ENCODE measurements around the gene TRMT61A.
A peak's percentile ranks its signal among the peaks of the same experiment; 100 is the strongest.

Gene TRMT61A

DNA sequence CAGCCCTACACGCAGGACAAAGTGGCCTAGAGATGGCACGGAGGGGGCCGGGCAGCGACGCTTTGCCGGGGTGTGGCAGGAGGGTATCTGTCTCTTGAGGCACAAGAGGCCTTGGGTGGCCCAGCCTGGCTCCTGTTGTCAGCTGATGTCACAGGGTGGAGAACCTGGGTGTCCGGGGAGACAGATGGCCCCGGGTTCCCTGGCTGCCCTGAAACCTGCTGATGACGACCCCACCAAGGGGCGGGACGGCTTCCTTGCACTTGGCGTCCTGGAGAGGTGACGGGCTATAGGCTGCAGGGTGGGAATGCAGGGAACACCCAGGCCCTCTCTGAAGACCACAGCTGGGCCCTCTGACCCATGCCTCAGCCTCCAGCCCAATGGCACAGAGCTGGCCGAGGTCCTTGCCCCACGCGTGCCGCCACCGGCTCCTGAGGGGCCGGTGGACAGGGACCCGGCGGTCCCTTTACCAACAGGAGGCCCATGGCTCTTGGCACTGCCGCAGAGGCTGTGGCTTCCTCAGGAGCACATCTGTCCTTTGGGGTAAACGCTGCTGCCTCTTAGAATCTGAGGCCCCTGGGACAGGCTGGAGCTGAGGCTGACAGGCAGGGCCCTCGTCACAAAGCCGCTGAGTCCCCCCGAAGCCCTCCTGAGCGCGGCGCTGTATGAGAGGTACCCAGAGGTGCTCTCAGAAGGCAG, 16.4 kb downstream of the TRMT61A start:
- FAIRE-seq (no peak), DNase-seq (ENCODE audit: insufficient read length, low spot score) (no peak)
- TF ChIP-seq POLR2AphosphoS5 (IDR thresholded peaks at IDR 0.05; ENCODE audit: low read depth, low read length) (no peak), POU2F2 (IDR thresholded peaks at IDR 0.05; ENCODE audit: low read depth, low read length) (no peak), POLR2A (IDR thresholded peaks at IDR 0.05; ENCODE audit: low read depth, low read length) (no peak), TAF1 (IDR thresholded peaks at IDR 0.05; ENCODE audit: low read depth, low read length) (no peak)

- FAIRE-seq = no peak
- TF ChIP-seq POU2F2 (IDR thresholded peaks at IDR 0.05; ENCODE audit: low read depth, low read length) (no peak), TAF1 (IDR thresholded peaks at IDR 0.05; ENCODE audit: low read depth, low read length) (no peak), PAX5 (IDR thresholded peaks at IDR 0.05; ENCODE audit: insufficient read depth, low read length, severe bottlenecking) (no peak), POLR2A (IDR thresholded peaks at IDR 0.05; ENCODE audit: low read depth, low read length) (no peak), SPI1 (IDR thresholded peaks at IDR 0.05; ENCODE audit: low read depth, low read length) (no peak), POLR2AphosphoS5 (IDR thresholded peaks at IDR 0.05; ENCODE audit: low read depth, low read length) (no peak)
Measured at GRCh38 chr14:103545915-103546651, 17.1 kb downstream of the TRMT61A start.

GRCh38 chr14:103546652-103547454, 17.9 kb downstream of the TRMT61A start:
- FAIRE-seq = peak; percentile 94
- DNase-seq (ENCODE audit: insufficient read length, low spot score) = peak; percentile 99
- TF ChIP-seq SPI1 (IDR thresholded peaks at IDR 0.05; ENCODE audit: low read depth, low read length) (no peak), TAF1 (IDR thresholded peaks at IDR 0.05; ENCODE audit: low read depth, low read length) (no peak), POU2F2 (IDR thresholded peaks at IDR 0.05; ENCODE audit: low read depth, low read length) (no peak), POLR2AphosphoS5 (IDR thresholded peaks at IDR 0.05; ENCODE audit: low read depth, low read length) (no peak), PAX5 (IDR thresholded peaks at IDR 0.05; ENCODE audit: insufficient read depth, low read length, severe bottlenecking) (no peak), POLR2A (IDR thresholded peaks at IDR 0.05; ENCODE audit: low read depth, low read length) (no peak)

More at GRCh38 chr14:103545915-103546651, 17.1 kb downstream of the TRMT61A start:
- no peak for DNase-seq (ENCODE audit: insufficient read length, low spot score)

DNA sequence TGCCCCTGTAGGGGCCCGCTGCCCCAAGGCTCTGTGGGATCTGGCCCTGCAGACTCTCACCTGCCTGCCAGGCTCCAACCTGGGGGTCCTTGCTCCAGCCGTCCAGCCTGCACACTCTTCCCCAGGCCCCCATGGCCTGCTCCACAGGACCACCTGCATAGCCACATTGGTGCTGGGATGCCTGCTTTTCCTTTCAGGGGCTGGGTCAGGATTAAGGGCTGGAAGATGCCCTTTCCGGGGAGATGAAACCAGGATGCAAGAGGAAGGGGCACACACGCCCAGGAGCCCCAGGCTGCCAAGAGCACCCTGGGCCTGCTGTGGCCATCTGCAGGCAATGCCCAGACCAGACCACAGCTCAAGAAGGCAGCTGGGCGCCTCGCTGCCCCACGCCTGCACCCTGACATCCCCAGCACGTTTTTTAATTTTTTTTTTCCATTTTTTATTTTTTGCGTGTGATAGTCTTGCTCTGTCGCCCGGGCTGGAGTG, 18.5 kb downstream of the TRMT61A start:
- DNase-seq (ENCODE audit: insufficient read length, low spot score) (no peak), FAIRE-seq (no peak)
- TF ChIP-seq POLR2A (IDR thresholded peaks at IDR 0.05; ENCODE audit: low read depth, low read length) (no peak), POU2F2 (IDR thresholded peaks at IDR 0.05; ENCODE audit: low read depth, low read length) (no peak), PAX5 (IDR thresholded peaks at IDR 0.05; ENCODE audit: insufficient read depth, low read length, severe bottlenecking) (no peak), SPI1 (IDR thresholded peaks at IDR 0.05; ENCODE audit: low read depth, low read length) (no peak), TAF1 (IDR thresholded peaks at IDR 0.05; ENCODE audit: low read depth, low read length) (no peak), POLR2AphosphoS5 (IDR thresholded peaks at IDR 0.05; ENCODE audit: low read depth, low read length) (no peak)

DNA sequence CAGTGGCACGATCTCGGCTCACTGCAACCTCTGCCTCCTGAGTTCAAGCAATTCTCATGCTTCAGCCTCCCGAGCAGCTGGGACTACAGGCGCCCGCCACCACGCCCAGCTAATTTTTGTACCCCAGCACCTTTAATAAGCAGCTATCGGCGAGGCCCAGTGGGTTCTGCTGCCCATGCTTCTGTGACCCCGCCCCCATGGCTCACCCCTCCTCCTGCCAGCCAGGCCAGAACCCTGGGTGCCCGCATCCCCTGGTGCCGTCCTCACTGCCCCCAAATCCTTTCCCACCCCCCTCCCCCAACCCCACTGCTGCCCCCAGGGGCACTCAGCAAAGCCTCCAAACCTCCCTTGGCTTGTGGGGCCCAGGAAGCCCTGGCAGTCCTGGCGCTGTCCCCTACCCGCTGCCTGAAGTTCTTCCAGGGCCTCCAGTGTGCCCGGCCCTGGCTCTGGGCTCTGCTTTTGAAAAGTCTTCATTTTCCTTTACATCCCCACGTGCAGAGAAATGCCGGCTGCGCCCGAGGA, 19.0 kb downstream of the TRMT61A start:
- DNase-seq (ENCODE audit: insufficient read length, low spot score) = no peak
- no peak for FAIRE-seq
- no peak for TF ChIP-seq TAF1 (IDR thresholded peaks at IDR 0.05; ENCODE audit: low read depth, low read length)
- TF ChIP-seq POU2F2 (IDR thresholded peaks at IDR 0.05; ENCODE audit: low read depth, low read length) = no peak
- no peak for TF ChIP-seq PAX5 (IDR thresholded peaks at IDR 0.05; ENCODE audit: insufficient read depth, low read length, severe bottlenecking)

DNA sequence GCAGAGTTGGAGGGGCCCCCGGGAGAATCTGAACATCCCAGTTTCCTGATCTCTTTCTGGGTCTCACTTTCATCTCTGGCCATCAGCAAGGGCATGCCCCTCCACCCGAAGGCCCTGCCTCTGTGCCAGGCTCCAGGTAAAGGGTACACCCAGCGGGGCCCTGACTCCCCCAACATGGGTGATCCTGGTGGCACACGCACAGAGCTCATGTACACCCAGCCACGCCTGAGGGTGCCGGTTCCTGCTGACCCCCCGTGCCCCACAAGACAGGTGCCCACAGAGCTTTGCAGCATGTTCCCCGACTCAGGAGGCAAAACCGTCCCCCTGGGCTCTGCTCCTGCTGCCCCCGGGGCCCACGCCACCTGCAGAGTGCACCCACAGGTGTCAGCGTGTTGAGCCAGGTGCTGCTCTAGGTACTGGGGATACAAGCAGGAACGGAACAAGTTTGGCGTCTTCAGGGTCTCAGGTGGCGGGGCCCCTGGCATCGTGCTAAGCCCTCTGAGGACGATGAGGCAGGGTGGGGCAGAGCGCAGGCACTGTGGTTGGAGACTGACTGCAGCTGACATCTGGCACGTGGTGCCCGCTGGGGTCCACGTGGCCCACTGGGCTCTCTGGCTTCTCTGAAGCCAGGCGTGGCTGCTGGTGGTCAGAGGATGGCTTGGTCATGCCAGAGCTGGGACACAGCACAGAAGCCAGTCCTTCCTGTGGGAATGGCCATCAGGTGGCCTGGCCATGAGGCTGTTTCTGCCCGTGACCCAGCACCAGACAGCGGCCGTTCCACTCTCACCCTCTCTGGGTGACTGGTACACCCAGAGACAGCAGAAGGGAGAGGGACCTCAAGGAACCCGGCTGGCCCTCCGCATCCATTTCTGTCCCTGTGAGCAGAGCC, 19.7 kb downstream of the TRMT61A start:
- TF ChIP-seq POLR2AphosphoS5 (IDR thresholded peaks at IDR 0.05; ENCODE audit: low read depth, low read length) = no peak
- TF ChIP-seq PAX5 (IDR thresholded peaks at IDR 0.05; ENCODE audit: insufficient read depth, low read length, severe bottlenecking) = no peak
- no peak for TF ChIP-seq POU2F2 (IDR thresholded peaks at IDR 0.05; ENCODE audit: low read depth, low read length)
- no peak for TF ChIP-seq TAF1 (IDR thresholded peaks at IDR 0.05; ENCODE audit: low read depth, low read length)
- TF ChIP-seq POLR2A (IDR thresholded peaks at IDR 0.05; ENCODE audit: low read depth, low read length) = no peak
- TF ChIP-seq SPI1 (IDR thresholded peaks at IDR 0.05; ENCODE audit: low read depth, low read length) = no peak
- FAIRE-seq (no peak), DNase-seq (ENCODE audit: insufficient read length, low spot score) (no peak)

GRCh38 chr14:103549361-103550311, 20.6 kb downstream of the TRMT61A start:
- no peak for TF ChIP-seq POLR2AphosphoS5 (IDR thresholded peaks at IDR 0.05; ENCODE audit: low read depth, low read length)
- no peak for TF ChIP-seq TAF1 (IDR thresholded peaks at IDR 0.05; ENCODE audit: low read depth, low read length)
- TF ChIP-seq POLR2A (IDR thresholded peaks at IDR 0.05; ENCODE audit: low read depth, low read length) = no peak
- TF ChIP-seq POU2F2 (IDR thresholded peaks at IDR 0.05; ENCODE audit: low read depth, low read length) = no peak
- no peak for TF ChIP-seq SPI1 (IDR thresholded peaks at IDR 0.05; ENCODE audit: low read depth, low read length)
- TF ChIP-seq PAX5 (IDR thresholded peaks at IDR 0.05; ENCODE audit: insufficient read depth, low read length, severe bottlenecking) = no peak
- DNase-seq (ENCODE audit: insufficient read length, low spot score) (no peak), FAIRE-seq (no peak)
